WTC11 (cell line): Measurements from ENCODE around the gene DPEP2NB. TPM values are rescaled to one million over a fixed set of nuclear protein-coding genes. Genes with fewer than 3 reads are reported as not detected.

Source experiments
- ATAC-seq: fragments of 200-7000 bp; cut with Tn5 transposase; 2 replicates; pipeline ENCODE4 v1.10.0; 2021; ENCODE audit warnings: mild to moderate bottlenecking, moderate library complexity
- CTCF ChIA-PET: fragments of 300-600 bp; sonication (Branson Sonifier 250); formaldehyde crosslinking; loops from one replicate; lab custom pipeline; 2021; ENCODE audit warnings: antibody characterized with exemption; lab: Charles Lee
- POLR2A ChIA-PET: fragments of 350-600 bp; sonication (Branson Sonifier 250); formaldehyde crosslinking; loops from one replicate; lab custom pipeline; 2021; ENCODE audit warnings: antibody characterized with exemption; lab: Charles Lee
- DNase-seq: peaks from one replicate; pipeline ENCODE4 v3.0.0; 2021; ENCODE audit warnings: low spot score
- H3K27ac Mint-ChIP-seq: 2 replicates; pipeline ENCODE4 v1.8.0; 2021; ENCODE audit warnings: mixed read lengths
- H3K27me3 Mint-ChIP-seq: 2 replicates; pipeline ENCODE4 v1.8.0; 2021; ENCODE audit warnings: low read depth, mild to moderate bottlenecking, moderate library complexity, mixed read lengths
- H3K36me3 Mint-ChIP-seq: 2 replicates; pipeline ENCODE4 v1.8.0; 2021; ENCODE audit warnings: mixed read lengths
- H3K4me1 Mint-ChIP-seq: 2 replicates; pipeline ENCODE4 v1.8.0; 2022; ENCODE audit warnings: mixed read lengths
- H3K4me3 Mint-ChIP-seq: 2 replicates; pipeline ENCODE4 v1.8.0; 2021; ENCODE audit warnings: mild to moderate bottlenecking, moderate library complexity, mixed read lengths
- H3K9me3 Mint-ChIP-seq: 2 replicates; pipeline ENCODE4 v1.8.0; 2021; ENCODE audit warnings: mixed read lengths
- ARID4B ChIP-seq: sonication (generic); formaldehyde crosslinking; IDR thresholded peaks from 2 replicates; pipeline ENCODE4 v1.8.0; 2023; ENCODE audit warnings: missing genetic modification reagents, mild to moderate bottlenecking, borderline replicate concordance
- ATF1 ChIP-seq: sonication (generic); formaldehyde crosslinking; IDR thresholded peaks from 2 replicates; pipeline ENCODE4 v1.8.1; 2023; ENCODE audit warnings: mild to moderate bottlenecking, moderate library complexity, missing genetic modification reagents
- E2F4 ChIP-seq: sonication (generic); formaldehyde crosslinking; IDR thresholded peaks from 2 replicates; pipeline ENCODE4 v1.8.1; 2022; ENCODE audit warnings: low read depth, mild to moderate bottlenecking, moderate library complexity, missing genetic modification reagents, borderline replicate concordance
- IRF1 ChIP-seq: sonication (generic); formaldehyde crosslinking; IDR thresholded peaks from 2 replicates; pipeline ENCODE4 v1.8.0; 2023; ENCODE audit warnings: missing genetic modification reagents
- MXD4 ChIP-seq: fragments of 250-450 bp; sonication (Bioruptor Pico); IDR thresholded peaks from 2 replicates; pipeline ENCODE4 v1.8.0; 2021; ENCODE audit warnings: mild to moderate bottlenecking, moderate library complexity, borderline replicate concordance
- NR2C2 ChIP-seq: sonication (generic); formaldehyde crosslinking; IDR thresholded peaks from 2 replicates; pipeline ENCODE4 v1.8.0; 2022; ENCODE audit warnings: mild to moderate bottlenecking, missing genetic modification reagents
- SP1 ChIP-seq: sonication (generic); formaldehyde crosslinking; conservative IDR thresholded peaks from 2 replicates; pipeline ENCODE4 v1.8.1; 2022; ENCODE audit warnings: missing genetic modification reagents
- TCF7 ChIP-seq: sonication (generic); formaldehyde crosslinking; IDR thresholded peaks from 2 replicates; pipeline ENCODE4 v1.8.0; 2022; ENCODE audit warnings: mild to moderate bottlenecking, low read depth, missing genetic modification reagents, moderate library complexity
- TP53 ChIP-seq: sonication (generic); formaldehyde crosslinking; IDR thresholded peaks from 2 replicates; pipeline ENCODE4 v1.8.1; 2023; ENCODE audit warnings: mild to moderate bottlenecking, missing genetic modification reagents
- ZNF121 ChIP-seq: sonication (generic); formaldehyde crosslinking; IDR thresholded peaks from 2 replicates; pipeline ENCODE4 v1.8.0; 2023; ENCODE audit warnings: missing genetic modification reagents
- ZNF138 ChIP-seq: sonication (generic); formaldehyde crosslinking; conservative IDR thresholded peaks from 2 replicates; pipeline ENCODE4 v1.8.1; 2022; ENCODE audit warnings: mild to moderate bottlenecking, moderate library complexity, missing genetic modification reagents
- ZNF512 ChIP-seq: sonication (generic); formaldehyde crosslinking; IDR thresholded peaks from 2 replicates; pipeline ENCODE4 v1.8.1; 2022; ENCODE audit warnings: missing genetic modification reagents, borderline replicate concordance
- ZSCAN18 ChIP-seq: fragments of 250-450 bp; sonication (Bioruptor Pico); IDR thresholded peaks from 2 replicates; pipeline ENCODE4 v2.1.2; 2022; ENCODE audit warnings: mild to moderate bottlenecking, moderate library complexity
- total RNA-seq: library from RNA; stranded (reverse); gene quantifications from 3 replicates; pipeline ENCODE4 v1.2.3, GENCODE V29; 2021
- TF ChIP-seq, protein P1 (sequence below): sonication (generic); formaldehyde crosslinking; IDR thresholded peaks from 2 replicates; pipeline ENCODE4 v1.8.1; 2022; ENCODE audit warnings: mild to moderate bottlenecking, moderate library complexity, missing genetic modification reagents
- TF ChIP-seq, protein P2 (sequence below): sonication (generic); formaldehyde crosslinking; IDR thresholded peaks from 2 replicates; pipeline ENCODE4 v1.8.0; 2022; ENCODE audit warnings: mild to moderate bottlenecking, missing genetic modification reagents

The DPEP2NB gene
- total RNA-seq, 1 experiment from 2014 or later = not detected

DNA sequence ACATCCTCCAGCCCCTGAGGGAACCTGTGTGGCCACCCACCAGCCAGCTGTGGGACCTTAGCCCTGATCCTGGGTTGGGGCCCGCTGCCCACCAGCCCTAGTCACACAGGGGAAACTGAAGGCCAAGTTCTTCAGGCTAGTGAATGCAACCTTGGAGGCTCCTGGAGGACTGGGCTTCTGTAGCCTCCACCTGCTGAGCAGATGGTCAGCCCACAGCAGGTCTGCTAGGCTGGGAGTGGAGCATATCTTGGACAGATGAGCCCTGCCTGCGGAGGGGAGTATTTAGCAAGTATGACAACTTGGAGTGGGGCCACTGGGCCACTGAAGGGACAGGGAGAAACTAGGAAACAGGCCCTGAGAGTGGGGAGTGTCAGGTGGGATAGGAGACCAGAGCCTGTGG is 39.5 kb downstream of the DPEP2NB start:
- ChIA-PET CTCF (no interaction called here), POLR2A (interaction anchor here (0.5 kb wide), 1 partner anchor 1376 kb away, joined by 8 read pairs; no protein-coding TSS in a partner anchor)
- ATAC-seq (no peak), DNase-seq (no peak)
- no peaks in the 10 kb centered on the region for H3K9me3 Mint-ChIP-seq
- peaks cover 8% of the 10 kb centered on the region; the same call in 1 of the 2 replicates for H3K27me3 Mint-ChIP-seq
- no peak for TF ChIP-seq NR2C2 (CRISPR knock-in tag)
- no peak for TF ChIP-seq TCF7 (CRISPR knock-in tag)
- no peak for TF ChIP-seq ZNF121
- TF ChIP-seq, protein P1, sequence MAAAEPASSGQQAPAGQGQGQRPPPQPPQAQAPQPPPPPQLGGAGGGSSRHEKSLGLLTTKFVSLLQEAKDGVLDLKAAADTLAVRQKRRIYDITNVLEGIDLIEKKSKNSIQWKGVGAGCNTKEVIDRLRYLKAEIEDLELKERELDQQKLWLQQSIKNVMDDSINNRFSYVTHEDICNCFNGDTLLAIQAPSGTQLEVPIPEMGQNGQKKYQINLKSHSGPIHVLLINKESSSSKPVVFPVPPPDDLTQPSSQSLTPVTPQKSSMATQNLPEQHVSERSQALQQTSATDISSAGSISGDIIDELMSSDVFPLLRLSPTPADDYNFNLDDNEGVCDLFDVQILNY = no peak
- no peak for TF ChIP-seq IRF1 (CRISPR knock-in tag)
- TF ChIP-seq ZNF512 (CRISPR knock-in tag) = no peak
- TF ChIP-seq ATF1 = no peak
- no peak for TF ChIP-seq ARID4B (CRISPR knock-in tag)
- no peak for TF ChIP-seq SP1 (CRISPR knock-in tag)
- TF ChIP-seq E2F4 (CRISPR knock-in tag) = no peak
- TF ChIP-seq, protein P2, sequence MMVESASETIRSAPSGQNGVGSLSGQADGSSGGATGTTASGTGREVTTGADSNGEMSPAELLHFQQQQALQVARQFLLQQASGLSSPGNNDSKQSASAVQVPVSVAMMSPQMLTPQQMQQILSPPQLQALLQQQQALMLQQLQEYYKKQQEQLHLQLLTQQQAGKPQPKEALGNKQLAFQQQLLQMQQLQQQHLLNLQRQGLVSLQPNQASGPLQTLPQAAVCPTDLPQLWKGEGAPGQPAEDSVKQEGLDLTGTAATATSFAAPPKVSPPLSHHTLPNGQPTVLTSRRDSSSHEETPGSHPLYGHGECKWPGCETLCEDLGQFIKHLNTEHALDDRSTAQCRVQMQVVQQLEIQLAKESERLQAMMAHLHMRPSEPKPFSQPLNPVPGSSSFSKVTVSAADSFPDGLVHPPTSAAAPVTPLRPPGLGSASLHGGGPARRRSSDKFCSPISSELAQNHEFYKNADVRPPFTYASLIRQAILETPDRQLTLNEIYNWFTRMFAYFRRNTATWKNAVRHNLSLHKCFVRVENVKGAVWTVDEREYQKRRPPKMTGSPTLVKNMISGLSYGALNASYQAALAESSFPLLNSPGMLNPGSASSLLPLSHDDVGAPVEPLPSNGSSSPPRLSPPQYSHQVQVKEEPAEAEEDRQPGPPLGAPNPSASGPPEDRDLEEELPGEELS (CRISPR knock-in tag) = no peak
- no peak for TF ChIP-seq TP53 (CRISPR knock-in tag)
- no peak for TF ChIP-seq MXD4 (CRISPR knock-in tag)
- no peak for TF ChIP-seq ZNF138
- no peak for TF ChIP-seq ZSCAN18 (CRISPR knock-in tag)
- H3K4me3 Mint-ChIP-seq = no peak overlapping the region
- peak overlapping the region; percentile 8; the same call in 1 of the 2 replicates for H3K27ac Mint-ChIP-seq
- no peaks in the 10 kb centered on the region; the same call in 1 of the 2 replicates for H3K4me1 Mint-ChIP-seq
- H3K36me3 Mint-ChIP-seq = no peaks in the 10 kb centered on the region
